Bronchial epithelial cell (primary cell): Measurements from ENCODE around the gene C2orf80. TPM values are rescaled to one million over a fixed set of nuclear protein-coding genes. Genes with fewer than 3 reads are reported as not detected.

Source experiments
- DNase-seq: peaks from one replicate; pipeline ENCODE4 v3.0.0-alpha.2; 2010; ENCODE audit warnings: low read depth
- FAIRE-seq: peaks from 2 replicates; lab custom pipeline; 2011; peaks lifted over from hg19 to GRCh38; lab: Jason Lieb, UNC
- H3K27me3 ChIP-seq: 2 replicates; pipeline ENCODE4 v1.5.1; 2011; ENCODE audit warnings: low read length; ENCODE audit not compliant: control insufficient read depth, insufficient read depth
- H3K36me3 ChIP-seq: 2 replicates; pipeline ENCODE4 v1.5.1; 2011; ENCODE audit warnings: low read length; ENCODE audit not compliant: control insufficient read depth, insufficient read depth
- H3K4me3 ChIP-seq: 2 replicates; pipeline ENCODE4 v1.5.1; 2011; ENCODE audit warnings: mild to moderate bottlenecking, low read depth, low read length, control low read depth
- CTCF ChIP-seq: IDR thresholded peaks from 2 replicates; pipeline ENCODE4 v1.5.1; 2011; ENCODE audit warnings: mild to moderate bottlenecking, moderate library complexity, low read length, control low read depth, inconsistent platforms; ENCODE audit not compliant: insufficient read depth, severe bottlenecking
- total RNA-seq: library from RNA; depleted of rRNA; stranded (reverse); fragments of >200 nt; gene quantifications from 2 replicates; pipeline ENCODE4 v1.2.1, GENCODE V29; 2014

Gene C2orf80
- total RNA-seq, 1 donor from 2014 or later, result not detected

GRCh38 chr2:208163489-208163888 lies 26.3 kb downstream of the C2orf80 start, which contains the start of gene CRYGA:
CRYGA (minus strand) TSS chr2:208163589; CDS start chr2:208163556, 33 bp downstream.
- no peaks in the 10 kb centered on the region for H3K36me3 ChIP-seq
- FAIRE-seq, result no peak
- TF ChIP-seq CTCF, result no peak

GRCh38 chr2:208156439-208156838 lies 33.4 kb downstream of the C2orf80 start:
- no peak for TF ChIP-seq CTCF
- no peak for FAIRE-seq
- Histone ChIP-seq H3K4me3 (no peak overlapping the region), H3K27me3 (no peaks in the 10 kb centered on the region), H3K36me3 (no peaks in the 10 kb centered on the region)
- peak; percentile 23 for DNase-seq

More at GRCh38 chr2:208163489-208163888, 26.3 kb downstream of the C2orf80 start, which contains the start of gene CRYGA:
- DNase-seq, result no peak
- Histone ChIP-seq H3K4me3 (no peak within 1 kb of the TSS), H3K27me3 (peaks cover 2% of the 10 kb centered on the region)

GRCh38 chr2:208153156-208153555 lies 36.7 kb downstream of the C2orf80 start:
- no peak for DNase-seq
- FAIRE-seq, result no peak

GRCh38 chr2:208150956-208151355 lies 38.9 kb downstream of the C2orf80 start:
- TF ChIP-seq CTCF, result no peak
- Histone ChIP-seq H3K4me3 (no peak overlapping the region), H3K36me3 (no peaks in the 10 kb centered on the region), H3K27me3 (peaks cover 2% of the 10 kb centered on the region)
- no peak for FAIRE-seq
- no peak for DNase-seq

More at GRCh38 chr2:208153156-208153555, 36.7 kb downstream of the C2orf80 start:
- TF ChIP-seq CTCF, result no peak
- Histone ChIP-seq H3K4me3 (no peak overlapping the region), H3K27me3 (no peaks in the 10 kb centered on the region), H3K36me3 (no peaks in the 10 kb centered on the region)

- Histone ChIP-seq H3K4me3 (no peak overlapping the region), H3K27me3 (peaks cover 2% of the 10 kb centered on the region), H3K36me3 (no peaks in the 10 kb centered on the region)
- DNase-seq (no peak), FAIRE-seq (no peak)
- no peak for TF ChIP-seq CTCF
Observed at GRCh38 chr2:208150094-208150493, 39.7 kb downstream of the C2orf80 start.

GRCh38 chr2:208148803-208149202 lies 41.0 kb downstream of the C2orf80 start:
- peaks cover 2% of the 10 kb centered on the region for H3K27me3 ChIP-seq
- DNase-seq (no peak), FAIRE-seq (no peak)
- TF ChIP-seq CTCF, result no peak
- no peaks in the 10 kb centered on the region for H3K36me3 ChIP-seq
- no peak overlapping the region for H3K4me3 ChIP-seq
